Measurements from ENCODE around the gene ZBTB14.
A peak's percentile ranks its signal among the peaks of the same experiment; 100 is the strongest.

Gene ZBTB14

GRCh38 chr18:5244941-5245340, 50.6 kb downstream of the ZBTB14 start:
- Histone ChIP-seq H3K36me3 (ENCODE audit: control insufficient read depth, insufficient read depth, low read length) (peaks cover 3% of the 10 kb centered on the region; the same call in 1 of the 2 replicates), H3K4me3 (replicated peaks; ENCODE audit: low read depth, low read length) (no peak overlapping the region), H3K27me3 (replicated peaks; ENCODE audit: control insufficient read depth, insufficient read depth, low read length) (no peaks in the 10 kb centered on the region)
- TF ChIP-seq CTCF (IDR thresholded peaks at IDR 0.05; ENCODE audit: insufficient read depth, low read length, poor library complexity, severe bottlenecking), result no peak
- no peak for DNase-seq (ENCODE audit: extremely low read depth, insufficient read length)

DNA sequence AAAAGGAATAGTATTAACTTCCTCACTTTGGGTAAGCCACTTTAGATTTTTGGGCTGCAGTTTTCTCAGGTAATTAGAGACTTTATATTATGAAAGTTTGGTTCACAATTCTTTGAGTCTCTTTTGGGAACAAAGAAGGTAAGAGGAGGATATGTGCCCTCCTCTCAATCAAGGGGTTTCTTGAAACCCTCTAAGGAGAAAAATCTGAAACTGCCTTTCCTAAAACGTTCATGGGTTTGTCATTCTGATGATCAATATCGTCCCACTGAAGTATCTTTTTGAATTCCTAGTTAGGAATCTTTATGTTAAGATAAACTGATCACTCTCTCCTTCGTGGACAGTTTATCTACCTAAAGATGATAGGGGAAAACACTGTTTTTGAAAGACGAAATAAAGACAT, 56.1 kb downstream of the ZBTB14 start:
- Histone ChIP-seq H3K4me3 (replicated peaks; ENCODE audit: low read depth, low read length) (peak overlapping the region; percentile 28), H3K36me3 (ENCODE audit: control insufficient read depth, insufficient read depth, low read length) (peaks cover 3% of the 10 kb centered on the region; the same call in 1 of the 2 replicates), H3K27me3 (replicated peaks; ENCODE audit: control insufficient read depth, insufficient read depth, low read length) (no peaks in the 10 kb centered on the region)
- DNase-seq (ENCODE audit: extremely low read depth, insufficient read length), result no peak
- no peak for TF ChIP-seq CTCF (IDR thresholded peaks at IDR 0.05; ENCODE audit: insufficient read depth, low read length, poor library complexity, severe bottlenecking)

All from GM06990 (cell line).